HEK293T (cell line): ENCODE data around the gene KIF3A.

ENCODE experiments used
- ARNT ChIP-seq: fragments of 450-650 bp; IDR thresholded peaks from 2 replicates; pipeline ENCODE4 v1.6.1; 2017; ENCODE audit warnings: mild to moderate bottlenecking
- BHLHE40 ChIP-seq: fragments of 450-650 bp; IDR thresholded peaks from 2 replicates; pipeline ENCODE4 v1.6.1; 2016; ENCODE audit warnings: mild to moderate bottlenecking, moderate library complexity, borderline replicate concordance
- ELF4 ChIP-seq: fragments of 450-650 bp; IDR thresholded peaks from 2 replicates; pipeline ENCODE4 v1.6.1; 2017; ENCODE audit warnings: antibody characterized with exemption
- FOXA1 ChIP-seq: fragments of 450-650 bp; IDR thresholded peaks from 2 replicates; pipeline ENCODE4 v1.6.1; 2016; ENCODE audit warnings: mild to moderate bottlenecking
- L3MBTL2 ChIP-seq: fragments of 450-650 bp; conservative IDR thresholded peaks from 2 replicates; pipeline ENCODE4 v1.6.1; 2016; ENCODE audit warnings: mild to moderate bottlenecking
- SP1 ChIP-seq: fragments of 450-650 bp; IDR thresholded peaks from 2 replicates; pipeline ENCODE4 v1.6.1; 2017
- SUZ12 ChIP-seq: fragments of 450-650 bp; IDR thresholded peaks from 2 replicates; pipeline ENCODE4 v1.6.1; 2016; ENCODE audit warnings: mild to moderate bottlenecking
- TARDBP ChIP-seq: fragments of 450-650 bp; IDR thresholded peaks from 2 replicates; pipeline ENCODE4 v1.6.1; 2016
- TF ChIP-seq, protein P1 (sequence below): fragments of 450-650 bp; IDR thresholded peaks from 2 replicates; pipeline ENCODE4 v1.6.1; 2016

GRCh38 chr5:132771503-132771998, 34.2 kb upstream of the KIF3A start:
- TF ChIP-seq L3MBTL2 (no peak), SUZ12 (no peak), ELF4 (no peak), FOXA1 (no peak), BHLHE40 (no peak), SP1 (no peak), TARDBP (no peak), ARNT (no peak)
- TF ChIP-seq, protein P1, sequence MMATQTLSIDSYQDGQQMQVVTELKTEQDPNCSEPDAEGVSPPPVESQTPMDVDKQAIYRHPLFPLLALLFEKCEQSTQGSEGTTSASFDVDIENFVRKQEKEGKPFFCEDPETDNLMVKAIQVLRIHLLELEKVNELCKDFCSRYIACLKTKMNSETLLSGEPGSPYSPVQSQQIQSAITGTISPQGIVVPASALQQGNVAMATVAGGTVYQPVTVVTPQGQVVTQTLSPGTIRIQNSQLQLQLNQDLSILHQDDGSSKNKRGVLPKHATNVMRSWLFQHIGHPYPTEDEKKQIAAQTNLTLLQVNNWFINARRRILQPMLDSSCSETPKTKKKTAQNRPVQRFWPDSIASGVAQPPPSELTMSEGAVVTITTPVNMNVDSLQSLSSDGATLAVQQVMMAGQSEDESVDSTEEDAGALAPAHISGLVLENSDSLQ = no peak
